Heart left ventricle (tissue), 13 donors: ENCODE data around the gene TMEM271.

ENCODE experiments used
- POLR2A ChIP-seq, 2 donors: fragments of 450-650 bp; IDR thresholded peaks; one replicate each; pipeline ENCODE4 v1.6.1; 2017; ENCODE audit warnings: antibody characterized with exemption in 2 of 2, mild to moderate bottlenecking in 2 of 2, moderate library complexity in 2 of 2
- TF ChIP-seq, protein P1 (sequence below), 12 donors: fragments of 200-600 bp; sonication (generic) in 4 of 12; IDR thresholded peaks; one replicate each; pipeline versions ENCODE4 v1.5.0 to v1.8.0; 2018 to 2022; ENCODE audit warnings: antibody characterized with exemption in 12 of 12, mild to moderate bottlenecking in 5 of 12
- donor health status: ischemic (EF 13 %, LVEDD 7.1; RV severe dilation, severe dysfunction).
- donor health status: DM: no; HTN: yes; CAD: no.
- donor health status: DM: no; HTN: no; CAD: no.
- donor health status: ischemic (EF 25% LVEDD 6.9; RV normal size, moderate dysfunction).
- donor health status: ischemic (EF 25% LVEDD 5.7; RV mildly dilated, moderate dysfunction).
- donor health status: ischemic (EF 35%, LVEDD 5.7; RV mildly dilated, moderate dysfunction).
- donor health status: nonischemic (EF 11% LVEDD 7.7; RV severe dilation, severe dysfunction).
- donor health status: DM: yes; HTN: yes; CAD: no.
- donor health status: PGD.
- donor health status: ischemic (EF 29% LVEDD 5.4; RV normal size, mild dysfunction).
- donor health status: nonischemic (EF 23%, LVEDD 6.1; RV moderate dilation, normal function).

DNA sequence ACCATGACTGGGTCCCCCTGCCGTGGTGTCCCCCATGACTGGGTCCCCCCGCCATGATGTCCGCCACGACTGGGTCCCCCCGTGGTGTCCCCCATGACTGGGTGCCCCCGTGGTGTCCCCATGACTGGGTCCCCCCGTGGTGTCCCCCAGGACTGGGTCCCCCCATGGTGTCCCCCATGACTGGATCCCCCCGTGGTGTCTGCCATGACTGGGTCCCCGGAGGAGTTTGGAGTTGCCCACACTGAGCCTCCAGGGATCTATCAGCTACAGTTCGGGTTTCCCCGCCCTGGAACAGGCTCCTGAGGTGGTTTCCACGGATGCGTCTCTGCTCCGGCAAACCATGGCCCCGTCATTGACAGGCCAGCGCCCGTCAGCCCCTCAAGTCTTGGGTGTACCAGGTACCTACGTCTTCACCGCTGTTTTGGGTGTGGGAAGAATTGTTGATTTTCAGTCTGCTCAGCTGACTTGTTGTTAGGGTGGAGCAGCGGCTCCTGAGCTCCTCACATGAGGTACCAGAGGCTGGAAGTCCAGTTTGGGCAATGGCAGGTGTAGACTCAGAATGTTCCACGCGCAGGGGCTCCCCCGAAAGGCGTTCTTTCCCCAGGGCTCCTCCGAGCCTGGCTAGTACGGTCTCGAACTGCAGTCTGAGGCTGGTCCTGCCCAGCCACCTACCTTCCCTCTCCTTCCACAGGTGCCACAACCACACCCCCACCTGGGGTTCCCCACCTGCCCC lies 41.0 kb upstream of the TMEM271 start:
- TF ChIP-seq, protein P1, sequence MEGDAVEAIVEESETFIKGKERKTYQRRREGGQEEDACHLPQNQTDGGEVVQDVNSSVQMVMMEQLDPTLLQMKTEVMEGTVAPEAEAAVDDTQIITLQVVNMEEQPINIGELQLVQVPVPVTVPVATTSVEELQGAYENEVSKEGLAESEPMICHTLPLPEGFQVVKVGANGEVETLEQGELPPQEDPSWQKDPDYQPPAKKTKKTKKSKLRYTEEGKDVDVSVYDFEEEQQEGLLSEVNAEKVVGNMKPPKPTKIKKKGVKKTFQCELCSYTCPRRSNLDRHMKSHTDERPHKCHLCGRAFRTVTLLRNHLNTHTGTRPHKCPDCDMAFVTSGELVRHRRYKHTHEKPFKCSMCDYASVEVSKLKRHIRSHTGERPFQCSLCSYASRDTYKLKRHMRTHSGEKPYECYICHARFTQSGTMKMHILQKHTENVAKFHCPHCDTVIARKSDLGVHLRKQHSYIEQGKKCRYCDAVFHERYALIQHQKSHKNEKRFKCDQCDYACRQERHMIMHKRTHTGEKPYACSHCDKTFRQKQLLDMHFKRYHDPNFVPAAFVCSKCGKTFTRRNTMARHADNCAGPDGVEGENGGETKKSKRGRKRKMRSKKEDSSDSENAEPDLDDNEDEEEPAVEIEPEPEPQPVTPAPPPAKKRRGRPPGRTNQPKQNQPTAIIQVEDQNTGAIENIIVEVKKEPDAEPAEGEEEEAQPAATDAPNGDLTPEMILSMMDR (IDR thresholded peaks at IDR 0.05): no peak
- TF ChIP-seq POLR2A (IDR thresholded peaks at IDR 0.05): no peak
